ENCODE measurements around the gene CD46. TPM values are rescaled to one million over a fixed set of nuclear protein-coding genes. Genes with fewer than 3 reads are reported as not detected.

Gene CD46
- total and polyA plus RNA-seq, 3 experiments from 2014 or later, result 86.1 to 165 (median 102) TPM

GRCh38 chr1:207813512-207813881 lies 61.6 kb downstream of the CD46 start:
- Mint-ChIP-seq H3K36me3 (peaks cover 6 to 94% (median 15%) of the 10 kb centered on the region in 3 donors), H3K4me1 (peaks cover 37 to 88% (median 54%) of the 10 kb centered on the region in 3 donors), H3K9me3 (no peaks in the 10 kb centered on the region), H3K27me3 (no peaks in the 10 kb centered on the region), H3K27ac (peak overlapping the region in 4 of 8 donors; percentile 47 to 75 (median 52)), H3K4me3 (no peak overlapping the region)
- Histone ChIP-seq H3K36me3 (ENCODE audit: insufficient read depth, low read length) (peaks cover 78% of the 10 kb centered on the region), H3K4me1 (ENCODE audit: insufficient read depth, low read length) (peaks cover 45% of the 10 kb centered on the region), H3K27me3 (ENCODE audit: insufficient read depth, low read length, poor library complexity, severe bottlenecking) (no peaks in the 10 kb centered on the region), H3K27ac (ENCODE audit: low read depth, low read length) (peak overlapping the region; percentile 8), H3K4me3 (ENCODE audit: low read length) (no peak overlapping the region), H3K9me3 (ENCODE audit: low read length) (no peaks in the 10 kb centered on the region)
- POLR2A ChIA-PET, result no interaction called here
- no peak for DNase-seq
- CTCF ChIA-PET, result interaction anchor here (0.9 to 1.8 kb wide), 2 partner anchors 10 kb away, joined by 3 to 6 read pairs; no protein-coding TSS in a partner anchor

- peak overlapping the region in 4 of 8 donors; percentile 35 to 74 (median 54) for H3K27ac Mint-ChIP-seq
- Histone ChIP-seq H3K36me3 (ENCODE audit: insufficient read depth, low read length) (peaks cover 74% of the 10 kb centered on the region), H3K4me1 (ENCODE audit: insufficient read depth, low read length) (peaks cover 40% of the 10 kb centered on the region), H3K27me3 (ENCODE audit: insufficient read depth, low read length, poor library complexity, severe bottlenecking) (no peaks in the 10 kb centered on the region), H3K4me3 (ENCODE audit: low read length) (no peak overlapping the region), H3K9me3 (ENCODE audit: low read length) (no peaks in the 10 kb centered on the region), H3K27ac (ENCODE audit: low read depth, low read length) (peak overlapping the region; percentile 8)
- POLR2A ChIA-PET, result no interaction called here
- H3K9me3 Mint-ChIP-seq, result no peaks in the 10 kb centered on the region
- H3K27me3 Mint-ChIP-seq, result no peaks in the 10 kb centered on the region
- no peak for DNase-seq
- H3K4me1 Mint-ChIP-seq, result peaks cover 35 to 86% (median 49%) of the 10 kb centered on the region in 3 donors
- H3K4me3 Mint-ChIP-seq, result no peak overlapping the region
- peaks cover 6 to 94% (median 14%) of the 10 kb centered on the region in 3 donors for H3K36me3 Mint-ChIP-seq
- CTCF ChIA-PET, result interaction anchor here (0.9 kb wide), 1 partner anchor 10 kb away, joined by 3 read pairs; no protein-coding TSS in a partner anchor
Observed at GRCh38 chr1:207813946-207814345, 62.1 kb downstream of the CD46 start.

- Histone ChIP-seq H3K36me3 (ENCODE audit: insufficient read depth, low read length) (peaks cover 69% of the 10 kb centered on the region), H3K4me3 (ENCODE audit: low read length) (no peak overlapping the region), H3K27ac (ENCODE audit: low read depth, low read length) (no peak overlapping the region), H3K9me3 (ENCODE audit: low read length) (no peaks in the 10 kb centered on the region), H3K4me1 (ENCODE audit: insufficient read depth, low read length) (peaks cover 35% of the 10 kb centered on the region), H3K27me3 (ENCODE audit: insufficient read depth, low read length, poor library complexity, severe bottlenecking) (no peaks in the 10 kb centered on the region)
- no peaks in the 10 kb centered on the region for H3K27me3 Mint-ChIP-seq
- peaks cover 31 to 83% (median 48%) of the 10 kb centered on the region in 3 donors for H3K4me1 Mint-ChIP-seq
- POLR2A ChIA-PET, result no interaction called here
- no peak for DNase-seq
- H3K27ac Mint-ChIP-seq, result peak overlapping the region in 5 of 8 donors; percentile 51 to 66 (median 56)
- CTCF ChIA-PET, result interaction anchor here (0.9 kb wide), 1 partner anchor 11 kb away, joined by 3 read pairs; no protein-coding TSS in a partner anchor
- H3K36me3 Mint-ChIP-seq, result peaks cover 6 to 94% (median 14%) of the 10 kb centered on the region in 3 donors
- no peak overlapping the region for H3K4me3 Mint-ChIP-seq
- no peaks in the 10 kb centered on the region for H3K9me3 Mint-ChIP-seq
Observed at GRCh38 chr1:207814469-207814868, 62.6 kb downstream of the CD46 start.

GRCh38 chr1:207815466-207815865 lies 63.6 kb downstream of the CD46 start:
- ChIA-PET POLR2A (no interaction called here), CTCF (no interaction called here)
- Mint-ChIP-seq H3K9me3 (no peaks in the 10 kb centered on the region), H3K4me3 (no peak overlapping the region), H3K4me1 (peaks cover 38 to 83% (median 48%) of the 10 kb centered on the region in 3 donors), H3K36me3 (peaks cover 6 to 94% (median 14%) of the 10 kb centered on the region in 3 donors), H3K27ac (peak overlapping the region; percentile 19 to 75 (median 54)), H3K27me3 (no peaks in the 10 kb centered on the region)
- no peaks in the 10 kb centered on the region for H3K27me3 ChIP-seq (ENCODE audit: insufficient read depth, low read length, poor library complexity, severe bottlenecking)
- H3K27ac ChIP-seq (ENCODE audit: low read depth, low read length), result no peak overlapping the region
- peaks cover 39% of the 10 kb centered on the region for H3K4me1 ChIP-seq (ENCODE audit: insufficient read depth, low read length)
- DNase-seq, result no peak
- no peak overlapping the region for H3K4me3 ChIP-seq (ENCODE audit: low read length)
- peaks cover 59% of the 10 kb centered on the region for H3K36me3 ChIP-seq (ENCODE audit: insufficient read depth, low read length)
- H3K9me3 ChIP-seq (ENCODE audit: low read length), result no peaks in the 10 kb centered on the region

- Histone ChIP-seq H3K9me3 (ENCODE audit: low read length) (no peaks in the 10 kb centered on the region), H3K27me3 (ENCODE audit: insufficient read depth, low read length, poor library complexity, severe bottlenecking) (no peaks in the 10 kb centered on the region), H3K4me3 (ENCODE audit: low read length) (no peak overlapping the region), H3K4me1 (ENCODE audit: insufficient read depth, low read length) (peaks cover 39% of the 10 kb centered on the region), H3K36me3 (ENCODE audit: insufficient read depth, low read length) (peaks cover 55% of the 10 kb centered on the region), H3K27ac (ENCODE audit: low read depth, low read length) (no peak overlapping the region)
- ChIA-PET CTCF (interaction anchor here (28.2 kb wide), 1 partner anchor 53 kb away, joined by 435 read pairs; no protein-coding TSS in a partner anchor), POLR2A (no interaction called here)
- H3K36me3 Mint-ChIP-seq, result peaks cover 6 to 92% (median 14%) of the 10 kb centered on the region in 3 donors
- H3K27ac Mint-ChIP-seq, result peak overlapping the region; percentile 19 to 96 (median 52)
- no peaks in the 10 kb centered on the region for H3K27me3 Mint-ChIP-seq
- H3K4me1 Mint-ChIP-seq, result peaks cover 39 to 84% (median 49%) of the 10 kb centered on the region in 3 donors
- no peaks in the 10 kb centered on the region for H3K9me3 Mint-ChIP-seq
- no peak overlapping the region for H3K4me3 Mint-ChIP-seq
- DNase-seq, result no peak
Observed at GRCh38 chr1:207815913-207816291, 64.0 kb downstream of the CD46 start.

GRCh38 chr1:207817166-207817565 lies 65.3 kb downstream of the CD46 start:
- peaks cover 50% of the 10 kb centered on the region for H3K36me3 ChIP-seq (ENCODE audit: insufficient read depth, low read length)
- peaks cover 49% of the 10 kb centered on the region for H3K4me1 ChIP-seq (ENCODE audit: insufficient read depth, low read length)
- H3K9me3 ChIP-seq (ENCODE audit: low read length), result no peaks in the 10 kb centered on the region
- peak overlapping the region in 4 of 8 donors; percentile 15 to 75 (median 28) for H3K27ac Mint-ChIP-seq
- no peaks in the 10 kb centered on the region for H3K9me3 Mint-ChIP-seq
- no peak overlapping the region for H3K4me3 ChIP-seq (ENCODE audit: low read length)
- H3K27ac ChIP-seq (ENCODE audit: low read depth, low read length), result no peak overlapping the region
- CTCF ChIA-PET, result interaction anchor here (1.0 to 28.2 kb wide), 3 partner anchors 12 to 52 kb away, joined by 4 to 435 read pairs (median 5); no protein-coding TSS in a partner anchor
- peaks cover 6 to 87% (median 14%) of the 10 kb centered on the region in 3 donors for H3K36me3 Mint-ChIP-seq
- H3K27me3 ChIP-seq (ENCODE audit: insufficient read depth, low read length, poor library complexity, severe bottlenecking), result no peaks in the 10 kb centered on the region
- POLR2A ChIA-PET, result no interaction called here
- no peak overlapping the region for H3K4me3 Mint-ChIP-seq
- DNase-seq, result no peak
- no peaks in the 10 kb centered on the region for H3K27me3 Mint-ChIP-seq
- H3K4me1 Mint-ChIP-seq, result peaks cover 42 to 90% (median 57%) of the 10 kb centered on the region in 3 donors

- DNase-seq, result no peak
- peak overlapping the region; percentile 30 for H3K27ac ChIP-seq (ENCODE audit: low read depth, low read length)
- H3K27me3 Mint-ChIP-seq, result no peaks in the 10 kb centered on the region
- peaks cover 50 to 93% (median 66%) of the 10 kb centered on the region in 3 donors for H3K4me1 Mint-ChIP-seq
- H3K27me3 ChIP-seq (ENCODE audit: insufficient read depth, low read length, poor library complexity, severe bottlenecking), result no peaks in the 10 kb centered on the region
- H3K4me1 ChIP-seq (ENCODE audit: insufficient read depth, low read length), result peaks cover 58% of the 10 kb centered on the region
- H3K9me3 ChIP-seq (ENCODE audit: low read length), result no peaks in the 10 kb centered on the region
- no peak overlapping the region for H3K4me3 ChIP-seq (ENCODE audit: low read length)
- H3K9me3 Mint-ChIP-seq, result no peaks in the 10 kb centered on the region
- POLR2A ChIA-PET, result no interaction called here
- H3K36me3 ChIP-seq (ENCODE audit: insufficient read depth, low read length), result peaks cover 43% of the 10 kb centered on the region
- CTCF ChIA-PET, result interaction anchor here (0.6 to 28.2 kb wide), 5 partner anchors 11 to 69 kb away, joined by 3 to 435 read pairs (median 5); no protein-coding TSS in a partner anchor
- H3K4me3 Mint-ChIP-seq, result peak overlapping the region in 1 of 7 donors; percentile 14
- peaks cover 6 to 88% (median 16%) of the 10 kb centered on the region in 3 donors for H3K36me3 Mint-ChIP-seq
- peak overlapping the region in 4 of 8 donors; percentile 22 to 86 (median 34) for H3K27ac Mint-ChIP-seq
Observed at GRCh38 chr1:207817778-207818751, 66.2 kb downstream of the CD46 start.

Data from CD8-positive, alpha-beta memory T cell (primary cell).